HepG2 (cell line): ENCODE data around the gene HCN4. TPM values are rescaled to one million over a fixed set of nuclear protein-coding genes. Genes with fewer than 3 reads are reported as not detected.

Experiments used
- ATAC-seq: fragments of 200-7000 bp; cut with Tn5 transposase; 3 replicates; pipeline ENCODE4 v1.9.1; 2020; ENCODE audit warnings: mild to moderate bottlenecking, moderate library complexity
- BruUV-seq: library from RNA; stranded (reverse); fragments of 400-500 nt; replicated peaks from 2 replicates; lab custom pipeline; 2021; lab: Mats Ljungman, UMichigan
- CTCF ChIA-PET: fragments of 300-600 bp; formaldehyde crosslinking; extraction: SDS; loops from one replicate; lab custom pipeline; 2021; ENCODE audit warnings: low total read pairs, inconsistent platforms, low intra/inter-chr PET ratio; lab: Yijun Ruan, JAX
- POLR2A ChIA-PET: fragments of 350-600 bp; sonication (Branson Sonifier 250); formaldehyde crosslinking; loops from one replicate; lab custom pipeline; 2020; ENCODE audit warnings: antibody characterized with exemption, inconsistent platforms; lab: Yijun Ruan, JAX
- DNase-seq: peaks from one replicate; pipeline ENCODE4 v3.0.0-alpha.2; 2015; ENCODE audit warnings: low spot score
- FAIRE-seq: peaks from 3 replicates; lab custom pipeline; 2011; peaks lifted over from hg19 to GRCh38; lab: Jason Lieb, UNC
- H2AFZ ChIP-seq: one replicate; pipeline ENCODE4 v1.6.1; 2011; ENCODE audit warnings: low read length, inconsistent platforms
- H3K27ac ChIP-seq: fragments of 300-600 bp; 3 replicates; pipeline ENCODE4 v1.8.0; 2011; ENCODE audit warnings: mixed run types, mild to moderate bottlenecking, mixed read lengths, low read length, inconsistent platforms; ENCODE audit not compliant: insufficient read depth; ENCODE audit errors: extremely low read length
- H3K27me3 ChIP-seq, 2 experiments: fragments of 200-600 bp in 1 of 2; 2 replicates in 1 of 2; 3 replicates in 1 of 2; pipeline versions ENCODE4 v1.6.0 to v1.8.0; 2011; ENCODE audit warnings: low read length in 2 of 2, mild to moderate bottlenecking in 2 of 2, moderate library complexity in 2 of 2, inconsistent platforms in 1 of 2; ENCODE audit not compliant: insufficient read depth in 2 of 2, control insufficient read depth in 1 of 2
- H3K36me3 ChIP-seq, 2 experiments: fragments of 200-600 bp in 1 of 2; replicated peaks in 1 of 2; 2 replicates in 1 of 2; 3 replicates in 1 of 2; pipeline versions ENCODE4 v1.5.1 to v1.8.0; 2011; ENCODE audit warnings: low read length in 2 of 2, inconsistent platforms in 1 of 2; ENCODE audit not compliant: insufficient read depth in 2 of 2, control insufficient read depth in 1 of 2
- H3K4me1 ChIP-seq: 2 replicates; pipeline ENCODE4 v1.5.1; 2012; ENCODE audit warnings: low read length, inconsistent platforms; ENCODE audit not compliant: insufficient read depth
- H3K4me2 ChIP-seq: 2 replicates; pipeline ENCODE4 v1.6.0; 2011; ENCODE audit warnings: low read depth, low read length, inconsistent platforms
- H3K4me3 ChIP-seq, 3 experiments: fragments of 200-600 bp in 1 of 3; sonication (generic), shearing (Covaris generic) in 1 of 3; replicated peaks in 1 of 3; 2 replicates each; pipeline ENCODE4 v1.5.1; 2011 to 2016; ENCODE audit warnings: low read length in 3 of 3, inconsistent platforms in 2 of 3, low read depth in 2 of 3, mild to moderate bottlenecking in 2 of 3, control low read depth in 1 of 3, mixed read lengths in 1 of 3; ENCODE audit not compliant: insufficient read depth in 1 of 3
- H3K79me2 ChIP-seq: one replicate; pipeline ENCODE4 v1.6.1; 2011; ENCODE audit warnings: low read length, inconsistent platforms; ENCODE audit not compliant: insufficient read depth
- H3K9ac ChIP-seq: 2 replicates; pipeline ENCODE4 v1.6.0; 2011; ENCODE audit warnings: mild to moderate bottlenecking, low read depth, low read length, inconsistent platforms; ENCODE audit not compliant: insufficient read depth
- H3K9me3 ChIP-seq: 2 replicates; pipeline ENCODE4 v1.5.1; 2012; ENCODE audit warnings: mild to moderate bottlenecking, low read length
- H4K20me1 ChIP-seq: 2 replicates; pipeline ENCODE4 v1.6.0; 2011; ENCODE audit warnings: inconsistent platforms, mild to moderate bottlenecking, low read length, moderate library complexity; ENCODE audit not compliant: insufficient read depth
- MIER2 ChIP-seq: IDR thresholded peaks from 2 replicates; pipeline ENCODE4 v1.6.1; 2016; ENCODE audit warnings: missing biosample characterization, missing genetic modification reagents
- WIZ ChIP-seq: sonication (generic); formaldehyde crosslinking; IDR thresholded peaks from 2 replicates; pipeline ENCODE4 v1.5.1; 2020; ENCODE audit warnings: mild to moderate bottlenecking, missing genetic modification reagents
- WGBS: methylation state at CpG from one replicate; pipeline ENCODE4 v1.1.6; 2017; ENCODE audit warnings: low lambda C conversion rate; 5-methylcytosine and 5-hydroxymethylcytosine counted together
- in situ Hi-C: cut with HindIII; loops from 2 replicates; pipeline ENCODE4 v1.10.0; 2017; ENCODE audit warnings: low pct_unique_long_range_greater_than_20kb; ENCODE audit not compliant: extremely low pct_ligation_motif_present
- intact Hi-C: fragments of 100-400 bp; cut with micrococcal nuclease; formaldehyde crosslinking; loops from one replicate; pipeline ENCODE4 v1.10.0; 2022; ENCODE audit not compliant: unreplicated experiment
- polyA plus RNA-seq, 8 experiments: library from polyadenylated mRNA; depleted of rRNA in 3 of 8; stranded (reverse) in 7 of 8; unstranded in 1 of 8; fragments of >200 nt; fragmentation: Illumina TruSeq in 4 of 8; extraction: Trizol in 4 of 8; gene quantifications; 2 replicates each; pipeline versions ENCODE4 v1.2.1 to v1.2.3, GENCODE V29; 2011 to 2016; ENCODE audit warnings: low read depth in 4 of 8, missing spikeins in 1 of 8, mixed read lengths in 1 of 8; ENCODE audit not compliant: insufficient read depth in 1 of 8
- total RNA-seq, 5 experiments: library from RNA; depleted of rRNA; stranded (reverse); fragments of >200 nt; fragmentation: Illumina TruSeq; extraction: Trizol; gene quantifications; 2 replicates each; pipeline ENCODE4 v1.2.3, GENCODE V29; 2016; ENCODE audit warnings: low read depth in 1 of 5
- TF ChIP-seq, protein P1 (sequence below), 2 experiments: IDR thresholded peaks; 2 replicates each; pipeline ENCODE4 v1.6.1; 2011 to 2012; ENCODE audit warnings: low read length in 2 of 2, borderline replicate concordance in 1 of 2, low read depth in 1 of 2, mild to moderate bottlenecking in 1 of 2, moderate library complexity in 1 of 2

The HCN4 gene
- total and polyA plus RNA-seq, 2 of the 13 experiments (the other 11 are each of a cell fraction or from before 2014, with no cell fraction given) = not detected

DNA sequence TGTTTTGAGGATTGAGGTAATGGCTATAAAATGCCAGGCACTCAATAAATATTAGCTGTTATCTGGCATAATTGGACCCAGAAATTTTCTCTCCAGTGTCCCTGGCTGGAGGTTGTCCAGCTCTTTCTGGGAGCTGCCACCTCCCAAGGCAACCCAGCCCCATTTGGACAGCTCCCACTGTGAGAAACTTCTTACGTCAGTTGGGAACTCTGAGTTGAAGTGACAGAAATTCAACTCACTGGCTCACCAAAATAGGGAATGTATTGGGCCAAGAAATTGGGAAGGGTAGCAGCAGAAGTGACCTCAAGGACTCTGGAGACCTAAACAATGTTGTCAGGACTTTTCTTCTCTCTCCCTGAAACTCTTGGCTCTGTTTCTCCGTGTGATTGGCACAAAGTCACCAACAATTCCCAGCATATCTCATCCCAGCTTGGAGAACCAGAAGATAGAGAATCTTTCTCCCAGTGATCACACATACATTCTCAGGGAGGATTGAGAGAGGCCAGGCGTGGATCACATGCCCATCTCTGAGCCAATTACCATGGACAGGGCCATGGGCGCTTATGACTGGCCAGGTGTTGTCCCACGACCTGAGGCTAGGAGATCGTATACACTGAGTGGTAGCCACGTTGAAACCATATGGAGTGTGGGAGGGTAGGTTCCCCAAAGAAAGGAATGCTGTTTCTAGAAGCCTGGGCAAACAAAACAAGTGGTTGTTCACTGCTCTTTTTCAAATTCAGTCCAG, 22.5 kb upstream of the HCN4 start:
- Histone ChIP-seq H3K4me3 (no peak overlapping the region), H3K9ac (no peak overlapping the region), H3K36me3 (no peaks in the 10 kb centered on the region), H3K9me3 (no peaks in the 10 kb centered on the region), H3K4me1 (peaks cover 18% of the 10 kb centered on the region), H4K20me1 (no peaks in the 10 kb centered on the region), H2AFZ (no peak overlapping the region), H3K79me2 (no peaks in the 10 kb centered on the region), H3K4me2 (no peak overlapping the region), H3K27ac (no peak overlapping the region), H3K27me3 (peaks cover 2 to 4% of the 10 kb centered on the region in 2 experiments; a peak in 2 of 5 replicates)
- 22% methylated on average over 6 of the region's 7 CpGs for WGBS
- ATAC-seq (no peak), FAIRE-seq (no peak), DNase-seq (no peak)
- CTCF ChIA-PET = no interaction called here
- POLR2A ChIA-PET = no interaction called here
- TF ChIP-seq MIER2 (peak; percentile 65), WIZ (CRISPR knock-in tag) (no peak)
- TF ChIP-seq, protein P1, sequence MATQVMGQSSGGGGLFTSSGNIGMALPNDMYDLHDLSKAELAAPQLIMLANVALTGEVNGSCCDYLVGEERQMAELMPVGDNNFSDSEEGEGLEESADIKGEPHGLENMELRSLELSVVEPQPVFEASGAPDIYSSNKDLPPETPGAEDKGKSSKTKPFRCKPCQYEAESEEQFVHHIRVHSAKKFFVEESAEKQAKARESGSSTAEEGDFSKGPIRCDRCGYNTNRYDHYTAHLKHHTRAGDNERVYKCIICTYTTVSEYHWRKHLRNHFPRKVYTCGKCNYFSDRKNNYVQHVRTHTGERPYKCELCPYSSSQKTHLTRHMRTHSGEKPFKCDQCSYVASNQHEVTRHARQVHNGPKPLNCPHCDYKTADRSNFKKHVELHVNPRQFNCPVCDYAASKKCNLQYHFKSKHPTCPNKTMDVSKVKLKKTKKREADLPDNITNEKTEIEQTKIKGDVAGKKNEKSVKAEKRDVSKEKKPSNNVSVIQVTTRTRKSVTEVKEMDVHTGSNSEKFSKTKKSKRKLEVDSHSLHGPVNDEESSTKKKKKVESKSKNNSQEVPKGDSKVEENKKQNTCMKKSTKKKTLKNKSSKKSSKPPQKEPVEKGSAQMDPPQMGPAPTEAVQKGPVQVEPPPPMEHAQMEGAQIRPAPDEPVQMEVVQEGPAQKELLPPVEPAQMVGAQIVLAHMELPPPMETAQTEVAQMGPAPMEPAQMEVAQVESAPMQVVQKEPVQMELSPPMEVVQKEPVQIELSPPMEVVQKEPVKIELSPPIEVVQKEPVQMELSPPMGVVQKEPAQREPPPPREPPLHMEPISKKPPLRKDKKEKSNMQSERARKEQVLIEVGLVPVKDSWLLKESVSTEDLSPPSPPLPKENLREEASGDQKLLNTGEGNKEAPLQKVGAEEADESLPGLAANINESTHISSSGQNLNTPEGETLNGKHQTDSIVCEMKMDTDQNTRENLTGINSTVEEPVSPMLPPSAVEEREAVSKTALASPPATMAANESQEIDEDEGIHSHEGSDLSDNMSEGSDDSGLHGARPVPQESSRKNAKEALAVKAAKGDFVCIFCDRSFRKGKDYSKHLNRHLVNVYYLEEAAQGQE (IDR thresholded peaks at IDR 0.05; ENCODE audit: borderline replicate concordance in 1 of 2, low read depth in 1 of 2, low read length in 2 of 2) = peak; percentile 19 to 80
- no TSS peak for BruUV-seq
- intact Hi-C loops = no loop called here
- in situ Hi-C loops = no loop called here
